H9 (cell line): ENCODE measurements around the gene NHERF1. TPM values are rescaled to one million over a fixed set of nuclear protein-coding genes. Genes with fewer than 3 reads are reported as not detected.

ENCODE experiments used
- DNase-seq: peaks from one replicate; pipeline ENCODE4 v3.0.0-alpha.2; 2017
- H2AFZ ChIP-seq: one replicate; pipeline ENCODE4 v1.6.1; 2013; ENCODE audit warnings: mild to moderate bottlenecking, low read length, control low read depth, moderate library complexity
- H2AK5ac ChIP-seq: 2 replicates; pipeline ENCODE4 v1.6.1; 2013; ENCODE audit warnings: low read length, control low read depth, mixed read lengths; ENCODE audit not compliant: insufficient read length
- H2BK120ac ChIP-seq: one replicate; pipeline ENCODE4 v1.6.1; 2013; ENCODE audit warnings: low read depth, mild to moderate bottlenecking, low read length, control low read depth, inconsistent platforms; ENCODE audit not compliant: poor library complexity, severe bottlenecking
- H2BK12ac ChIP-seq: 2 replicates; pipeline ENCODE4 v1.6.1; 2013; ENCODE audit warnings: low read length, control low read depth, mixed read lengths, low read depth; ENCODE audit not compliant: insufficient read length
- H2BK15ac ChIP-seq: 2 replicates; pipeline ENCODE4 v1.6.1; 2013; ENCODE audit warnings: low read depth, low read length, control low read depth
- H2BK20ac ChIP-seq: one replicate; pipeline ENCODE4 v1.6.1; 2013; ENCODE audit warnings: low read depth, mild to moderate bottlenecking, low read length, control low read depth, inconsistent platforms; ENCODE audit not compliant: poor library complexity, severe bottlenecking
- H2BK5ac ChIP-seq: 2 replicates; pipeline ENCODE4 v1.6.1; 2013; ENCODE audit warnings: low read length, control low read depth, mixed read lengths; ENCODE audit not compliant: insufficient read length
- H3K14ac ChIP-seq: 2 replicates; pipeline ENCODE4 v1.6.1; 2013; ENCODE audit warnings: low read length, control low read depth; ENCODE audit not compliant: insufficient read depth
- H3K18ac ChIP-seq: 2 replicates; pipeline ENCODE4 v1.6.1; 2013; ENCODE audit warnings: low read depth, mild to moderate bottlenecking, mixed read lengths, low read length, control low read depth; ENCODE audit not compliant: insufficient read length
- H3K23ac ChIP-seq: 2 replicates; pipeline ENCODE4 v1.6.1; 2013; ENCODE audit warnings: low read length, control low read depth, mixed read lengths, low read depth; ENCODE audit not compliant: insufficient read length
- H3K23me2 ChIP-seq: 2 replicates; pipeline ENCODE4 v1.6.1; 2013; ENCODE audit warnings: low read depth, mild to moderate bottlenecking, mixed read lengths, low read length, control low read depth; ENCODE audit not compliant: insufficient read length, poor library complexity, severe bottlenecking
- H3K27ac ChIP-seq: 2 replicates; pipeline ENCODE4 v1.5.1; 2013; ENCODE audit warnings: low read length, control low read depth, mixed read lengths, low read depth; ENCODE audit not compliant: insufficient read length
- H3K27me3 ChIP-seq: 2 replicates; pipeline ENCODE4 v1.6.1; 2013; ENCODE audit warnings: low read length, control low read depth, inconsistent platforms; ENCODE audit not compliant: insufficient read depth
- H3K4ac ChIP-seq: 2 replicates; pipeline ENCODE4 v1.6.1; 2013; ENCODE audit warnings: low read depth, mild to moderate bottlenecking, control low read depth, inconsistent platforms, low read length, moderate library complexity
- H3K4me1 ChIP-seq: 2 replicates; pipeline ENCODE4 v1.6.1; 2013; ENCODE audit warnings: low read length, control low read depth, inconsistent platforms; ENCODE audit not compliant: insufficient read depth
- H3K4me2 ChIP-seq: 2 replicates; pipeline ENCODE4 v1.6.1; 2013; ENCODE audit warnings: low read length, control low read depth, mixed read lengths; ENCODE audit not compliant: insufficient read length, insufficient read depth
- H3K56ac ChIP-seq: 2 replicates; pipeline ENCODE4 v1.6.1; 2013; ENCODE audit warnings: low read depth, mild to moderate bottlenecking, mixed read lengths, low read length, control low read depth; ENCODE audit not compliant: insufficient read length
- H3K79me1 ChIP-seq: 2 replicates; pipeline ENCODE4 v1.6.1; 2013; ENCODE audit warnings: low read depth, mild to moderate bottlenecking, moderate library complexity, low read length, control low read depth, inconsistent platforms; ENCODE audit not compliant: insufficient read depth, poor library complexity, severe bottlenecking
- H3K79me2 ChIP-seq: 2 replicates; pipeline ENCODE4 v1.6.1; 2013; ENCODE audit warnings: low read length, control low read depth, inconsistent platforms; ENCODE audit not compliant: insufficient read depth
- H3K9ac ChIP-seq: 2 replicates; pipeline ENCODE4 v1.6.1; 2013; ENCODE audit warnings: low read length, control low read depth, mixed read lengths; ENCODE audit not compliant: insufficient read length; ENCODE audit errors: extremely low read depth
- H3K9me3 ChIP-seq: one replicate; pipeline ENCODE4 v1.6.1; 2013; ENCODE audit warnings: low read depth, low read length, inconsistent platforms; ENCODE audit not compliant: control insufficient read depth
- H3T11ph ChIP-seq: one replicate; pipeline ENCODE4 v1.6.1; 2013; ENCODE audit warnings: mild to moderate bottlenecking, low read length, control low read depth, inconsistent platforms
- H4K20me1 ChIP-seq: one replicate; pipeline ENCODE4 v1.6.1; 2013; ENCODE audit not compliant: control insufficient read depth, insufficient read length, insufficient read depth
- H4K5ac ChIP-seq: 2 replicates; pipeline ENCODE4 v1.6.1; 2013; ENCODE audit warnings: low read depth, mild to moderate bottlenecking, mixed read lengths, low read length, control low read depth; ENCODE audit not compliant: insufficient read length
- H4K8ac ChIP-seq: replicated peaks from 2 replicates; pipeline ENCODE4 v1.6.1; 2013; ENCODE audit warnings: low read length, control low read depth, mixed read lengths, low read depth; ENCODE audit not compliant: insufficient read length
- H4K91ac ChIP-seq: 2 replicates; pipeline ENCODE4 v1.6.1; 2013; ENCODE audit warnings: low read depth, mild to moderate bottlenecking, moderate library complexity, mixed read lengths, low read length, control low read depth; ENCODE audit not compliant: insufficient read length
- H3K27ac Mint-ChIP-seq, 3 experiments: 2 replicates in 2 of 3; 3 replicates in 1 of 3; pipeline ENCODE4 v1.8.0; 2020 to 2021; ENCODE audit warnings: mixed read lengths in 3 of 3, mild to moderate bottlenecking in 1 of 3, moderate library complexity in 1 of 3
- H3K27me3 Mint-ChIP-seq: 2 replicates; pipeline ENCODE4 v1.8.0; 2021; ENCODE audit warnings: low read depth, mild to moderate bottlenecking, moderate library complexity, mixed read lengths
- H3K36me3 Mint-ChIP-seq, 3 experiments: 2 replicates in 2 of 3; 3 replicates in 1 of 3; pipeline ENCODE4 v1.8.0; 2020 to 2021; ENCODE audit warnings: low read depth in 3 of 3, mixed read lengths in 3 of 3; ENCODE audit not compliant: insufficient read depth in 1 of 3
- H3K4me1 Mint-ChIP-seq, 2 experiments: 2 replicates each; pipeline ENCODE4 v1.8.0; 2020; ENCODE audit warnings: mixed read lengths in 2 of 2
- H3K4me3 Mint-ChIP-seq, 2 experiments: 2 replicates in 1 of 2; 3 replicates in 1 of 2; pipeline ENCODE4 v1.8.0; 2020 to 2021; ENCODE audit warnings: mild to moderate bottlenecking in 2 of 2, mixed read lengths in 2 of 2, moderate library complexity in 1 of 2
- H3K9me3 Mint-ChIP-seq, 2 experiments: 2 replicates in 1 of 2; 3 replicates in 1 of 2; pipeline ENCODE4 v1.8.0; 2020; ENCODE audit warnings: mild to moderate bottlenecking in 2 of 2, mixed read lengths in 2 of 2, moderate library complexity in 1 of 2
- CTCF ChIP-seq: fragments of 200-600 bp; sonication (generic); conservative IDR thresholded peaks from 3 replicates; pipeline ENCODE4 v1.8.0; 2021; ENCODE audit warnings: antibody characterized with exemption, mild to moderate bottlenecking
- WGBS: extraction: QIAGEN DNeasy Blood & Tissue Kit; methylation state at CpG from one replicate; pipeline ENCODE4 v1.1.7; 2013; ENCODE audit warnings: missing lambda C conversion rate, low lambda C conversion rate, mixed read lengths; ENCODE audit not compliant: insufficient read length; ENCODE audit errors: extremely low coverage; 5-methylcytosine and 5-hydroxymethylcytosine counted together
- total RNA-seq: library from RNA; stranded (reverse); gene quantifications from 2 replicates; pipeline ENCODE4 v1.2.1, GENCODE V29; 2021

Gene NHERF1
- total RNA-seq, 1 experiment from 2014 or later, result 74.4 TPM

- Mint-ChIP-seq H3K9me3 (no peaks in the 10 kb centered on the region), H3K36me3 (peaks cover 9 to 56% (median 53%) of the 10 kb centered on the region in 3 experiments; a peak in 6 of 7 replicates), H3K27ac (no peak overlapping the region), H3K4me1 (peaks cover 0 to under 1% of the 10 kb centered on the region in 2 experiments; a peak in 2 of 4 replicates), H3K4me3 (no peak overlapping the region), H3K27me3 (no peaks in the 10 kb centered on the region)
- Histone ChIP-seq H4K5ac (no peak overlapping the region), H3K27ac (no peak overlapping the region), H3K4me2 (no peak overlapping the region), H3K4me1 (no peaks in the 10 kb centered on the region), H2BK12ac (no peak overlapping the region), H3K9ac (no peak overlapping the region), H2BK20ac (no peak overlapping the region), H2BK5ac (no peak overlapping the region), H2AK5ac (no peak overlapping the region), H3K23ac (no peak overlapping the region), H2AFZ (no peak overlapping the region), H2BK15ac (no peak overlapping the region), H3K9me3 (no peaks in the 10 kb centered on the region), H4K20me1 (no peaks in the 10 kb centered on the region), H4K8ac (no peak overlapping the region), H3K79me1 (no peaks in the 10 kb centered on the region), H3K14ac (no peak overlapping the region), H3K56ac (no peak overlapping the region), H2BK120ac (no peak overlapping the region), H4K91ac (no peak overlapping the region), H3K79me2 (no peaks in the 10 kb centered on the region), H3K23me2 (no peaks in the 10 kb centered on the region), H3K27me3 (no peaks in the 10 kb centered on the region), H3K18ac (no peak overlapping the region), H3T11ph (no peak overlapping the region), H3K4ac (no peak overlapping the region)
- no peak for TF ChIP-seq CTCF
- WGBS, result no CpG with 5 or more reads among the region's 18 CpGs
- no peak for DNase-seq
Observed at GRCh38 chr17:74795327-74796020, 47.0 kb downstream of the NHERF1 start.
